GM23338 (cell line): ENCODE results near the gene HSBP1. TPM values are rescaled to one million over a fixed set of nuclear protein-coding genes. Genes with fewer than 3 reads are reported as not detected.

ENCODE experiments used
- ATAC-seq: fragments of 200-7000 bp; cut with Tn5 transposase; 3 replicates; pipeline ENCODE4 v1.9.1; 2020
- DNase-seq: peaks from one replicate; pipeline ENCODE4 v3.0.0-alpha.2; 2015; ENCODE audit warnings: low spot score
- H2AFZ ChIP-seq: fragments of 200-600 bp; sonication (generic); 2 replicates; pipeline ENCODE4 v1.8.0; 2016; ENCODE audit warnings: antibody characterized with exemption, mild to moderate bottlenecking, moderate library complexity
- H3F3A ChIP-seq: fragments of 200-600 bp; sonication (generic); replicated peaks from 2 replicates; pipeline ENCODE4 v1.8.0; 2017; ENCODE audit warnings: antibody characterized with exemption, mixed run types, low read depth
- H3K27ac ChIP-seq: fragments of 200-600 bp; sonication (generic); 2 replicates; pipeline ENCODE4 v1.6.1; 2016; ENCODE audit warnings: low read depth
- H3K27me3 ChIP-seq: fragments of 200-600 bp; sonication (generic); 2 replicates; pipeline ENCODE4 v1.8.0; 2016; ENCODE audit warnings: mild to moderate bottlenecking, mixed run types, moderate library complexity; ENCODE audit not compliant: insufficient read depth
- H3K36me3 ChIP-seq: fragments of 200-600 bp; sonication (generic); 2 replicates; pipeline ENCODE4 v1.8.0; 2016; ENCODE audit warnings: mild to moderate bottlenecking; ENCODE audit not compliant: insufficient read depth
- H3K4me1 ChIP-seq: fragments of 200-600 bp; sonication (generic); 2 replicates; pipeline ENCODE4 v1.8.0; 2016; ENCODE audit warnings: mild to moderate bottlenecking, moderate library complexity; ENCODE audit not compliant: insufficient read depth
- H3K4me2 ChIP-seq: fragments of 200-600 bp; sonication (generic); 2 replicates; pipeline ENCODE4 v1.7.1; 2017; ENCODE audit warnings: mixed run types
- H3K4me3 ChIP-seq: fragments of 200-600 bp; sonication (generic); 2 replicates; pipeline ENCODE4 v1.6.1; 2016; ENCODE audit warnings: mixed run types
- H3K79me2 ChIP-seq: fragments of 200-600 bp; sonication (generic); replicated peaks from 2 replicates; pipeline ENCODE4 v1.8.0; 2017; ENCODE audit warnings: mild to moderate bottlenecking; ENCODE audit not compliant: insufficient read depth
- H3K9me2 ChIP-seq: fragments of 200-600 bp; sonication (generic); 2 replicates; pipeline ENCODE4 v1.8.0; 2017; ENCODE audit not compliant: insufficient read depth
- H4K20me1 ChIP-seq: fragments of 200-600 bp; sonication (generic); replicated peaks from 2 replicates; pipeline ENCODE4 v1.8.0; 2017; ENCODE audit warnings: mild to moderate bottlenecking; ENCODE audit not compliant: insufficient read depth
- H3K27ac Mint-ChIP-seq: 2 replicates; pipeline ENCODE4 v1.8.0; 2020; ENCODE audit warnings: inconsistent platforms, mild to moderate bottlenecking, moderate library complexity, mixed read lengths
- H3K27me3 Mint-ChIP-seq: 3 replicates; pipeline ENCODE4 v1.8.0; 2022; ENCODE audit warnings: low read depth, mild to moderate bottlenecking, moderate library complexity, mixed read lengths, inconsistent platforms; ENCODE audit not compliant: insufficient read depth, poor library complexity
- H3K36me3 Mint-ChIP-seq: 3 replicates; pipeline ENCODE4 v1.8.0; 2021; ENCODE audit warnings: low read depth, mild to moderate bottlenecking, inconsistent platforms, moderate library complexity, mixed read lengths
- H3K4me1 Mint-ChIP-seq: 3 replicates; pipeline ENCODE4 v1.8.0; 2020; ENCODE audit warnings: mild to moderate bottlenecking, inconsistent platforms, mixed read lengths
- H3K4me3 Mint-ChIP-seq: 3 replicates; pipeline ENCODE4 v1.8.0; 2021; ENCODE audit warnings: moderate library complexity, mild to moderate bottlenecking, inconsistent platforms, mixed read lengths
- H3K9me3 Mint-ChIP-seq: 3 replicates; pipeline ENCODE4 v1.8.0; 2020; ENCODE audit warnings: moderate library complexity, mild to moderate bottlenecking, inconsistent platforms, mixed read lengths
- EZH2 ChIP-seq: fragments of 200-600 bp; sonication (generic); IDR thresholded peaks from one replicate; pipeline ENCODE4 v1.8.0; 2017; ENCODE audit warnings: antibody characterized with exemption, mild to moderate bottlenecking, low read depth; ENCODE audit not compliant: unreplicated experiment
- NANOG ChIP-seq: IDR thresholded peaks from 2 replicates; pipeline ENCODE4 v1.6.1; 2016; ENCODE audit warnings: antibody characterized with exemption, borderline replicate concordance
- POLR2AphosphoS5 ChIP-seq: IDR thresholded peaks from 2 replicates; pipeline ENCODE4 v1.6.1; 2016; ENCODE audit warnings: antibody characterized with exemption, low read depth
- STAT1 ChIP-seq: IDR thresholded peaks from one replicate; pipeline ENCODE4 v1.6.1; 2016; ENCODE audit warnings: antibody characterized with exemption; ENCODE audit not compliant: unreplicated experiment
- ZNF114 ChIP-seq: fragments of 250-450 bp; sonication (Bioruptor Pico); IDR thresholded peaks from 2 replicates; pipeline ENCODE4 v1.5.0; 2020; ENCODE audit warnings: mild to moderate bottlenecking, moderate library complexity
- polyA plus RNA-seq: library from polyadenylated mRNA; unstranded; fragments of >200 nt; fragmentation: Nextera tagmentation; extraction: Ambion mirVana; gene quantifications from 2 replicates; pipeline ENCODE4 v1.2.1, GENCODE V29; 2016
- total RNA-seq: library from RNA; depleted of rRNA; stranded (reverse); fragments of >200 nt; shearing (Covaris generic); gene quantifications from 2 replicates; pipeline ENCODE4 v1.2.3, GENCODE V29; 2014
- TF ChIP-seq, protein P1 (sequence below): IDR thresholded peaks from 2 replicates; pipeline ENCODE4 v1.6.1; 2016; ENCODE audit warnings: antibody characterized with exemption
- TF ChIP-seq, protein P2 (sequence below): fragments of 250-450 bp; sonication (Bioruptor Pico); IDR thresholded peaks from 2 replicates; pipeline ENCODE4 v1.5.0; 2020; ENCODE audit warnings: mild to moderate bottlenecking, moderate library complexity

Gene HSBP1
- total and polyA plus RNA-seq, 2 experiments from 2014 or later: 71.0 to 817 TPM

DNA sequence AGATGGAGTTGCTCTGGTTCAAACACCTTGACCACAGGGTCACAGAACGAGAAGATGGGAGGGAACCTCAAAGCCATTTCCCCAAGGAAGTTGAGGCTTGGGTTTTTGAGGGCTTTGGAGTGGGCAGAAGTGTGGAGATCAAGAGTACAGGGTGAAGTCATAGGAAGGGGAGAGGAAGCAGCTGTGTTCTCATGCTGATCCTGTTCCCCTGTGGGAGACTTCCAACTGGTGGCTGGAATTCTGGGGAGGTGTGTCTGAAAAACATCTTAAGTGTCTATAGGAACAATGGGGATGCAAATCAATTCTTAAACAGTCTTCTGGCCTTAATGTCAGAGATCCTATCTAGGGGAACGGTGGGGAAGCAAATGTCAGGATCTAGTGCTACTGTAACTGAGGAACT lies 38.8 kb upstream of the HSBP1 start:
- Mint-ChIP-seq H3K27me3 (peaks cover 8% of the 10 kb centered on the region), H3K27ac (peak overlapping the region; percentile 7; the same call in 1 of the 2 replicates), H3K9me3 (peaks cover 3% of the 10 kb centered on the region; the same call in 2 of the 3 replicates), H3K4me1 (peaks cover 35% of the 10 kb centered on the region), H3K4me3 (no peak overlapping the region), H3K36me3 (0 out of 3 replicates have a peak, but pooled peaks cover 3% of the 10 kb centered on the region)
- Histone ChIP-seq H3K9me2 (peaks cover 25% of the 10 kb centered on the region), H2AFZ (peak overlapping the region; percentile 15; the same call in 1 of the 2 replicates), H3K4me3 (no peak overlapping the region), H3K27ac (peak overlapping the region; percentile 51; the same call in 1 of the 2 replicates), H4K20me1 (no peaks in the 10 kb centered on the region), H3K4me2 (peak overlapping the region; percentile 47; the same call in 1 of the 2 replicates), H3K79me2 (no peaks in the 10 kb centered on the region), H3K36me3 (no peaks in the 10 kb centered on the region), H3F3A (no peaks in the 10 kb centered on the region), H3K27me3 (no peaks in the 10 kb centered on the region), H3K4me1 (peaks cover 18% of the 10 kb centered on the region)
- TF ChIP-seq STAT1 (no peak), ZNF114 (0 out of 2 replicates have a peak, but pooled peaks have one; percentile 41)
- no peak for DNase-seq
- ATAC-seq: no peak

DNA sequence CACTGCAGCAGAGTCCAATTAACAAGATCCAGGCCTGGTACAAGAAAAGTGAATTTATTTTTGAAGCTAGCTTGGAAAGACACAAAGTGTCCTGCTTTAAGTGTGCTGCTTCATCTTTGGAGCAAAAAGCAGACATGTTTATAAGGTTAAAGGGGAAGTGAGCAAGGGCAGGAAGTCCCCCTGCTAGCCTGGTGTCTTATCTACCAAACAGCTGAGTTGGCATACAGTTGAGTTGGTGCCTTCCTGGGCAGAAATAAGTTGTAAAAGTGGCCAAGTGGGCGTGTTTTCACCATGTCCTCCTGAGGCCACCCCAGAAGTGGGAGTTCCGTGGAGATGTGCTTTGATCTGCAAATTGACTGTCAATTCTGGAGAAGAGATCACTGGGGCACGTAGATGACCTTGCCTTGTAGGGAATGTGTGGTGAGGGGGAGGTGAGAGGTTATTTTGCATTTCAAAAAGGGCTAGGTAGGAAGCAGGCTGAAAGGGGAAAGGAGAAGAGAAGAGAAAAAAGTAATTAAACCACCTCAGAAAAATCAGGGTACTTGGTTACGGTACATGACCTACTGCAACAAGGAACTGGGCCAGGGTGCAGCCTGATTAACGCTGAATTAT lies 38.3 kb upstream of the HSBP1 start:
- Mint-ChIP-seq H3K27me3 (peaks cover 8% of the 10 kb centered on the region), H3K4me1 (peaks cover 35% of the 10 kb centered on the region), H3K27ac (peak overlapping the region; percentile 7), H3K4me3 (peak overlapping the region; percentile 0; the same call in 1 of the 3 replicates), H3K36me3 (0 out of 3 replicates have a peak, but pooled peaks cover 3% of the 10 kb centered on the region), H3K9me3 (peaks cover 3% of the 10 kb centered on the region; the same call in 2 of the 3 replicates)
- peak overlapping the region; percentile 47; the same call in 1 of the 2 replicates for H3K4me2 ChIP-seq
- TF ChIP-seq, protein P1, sequence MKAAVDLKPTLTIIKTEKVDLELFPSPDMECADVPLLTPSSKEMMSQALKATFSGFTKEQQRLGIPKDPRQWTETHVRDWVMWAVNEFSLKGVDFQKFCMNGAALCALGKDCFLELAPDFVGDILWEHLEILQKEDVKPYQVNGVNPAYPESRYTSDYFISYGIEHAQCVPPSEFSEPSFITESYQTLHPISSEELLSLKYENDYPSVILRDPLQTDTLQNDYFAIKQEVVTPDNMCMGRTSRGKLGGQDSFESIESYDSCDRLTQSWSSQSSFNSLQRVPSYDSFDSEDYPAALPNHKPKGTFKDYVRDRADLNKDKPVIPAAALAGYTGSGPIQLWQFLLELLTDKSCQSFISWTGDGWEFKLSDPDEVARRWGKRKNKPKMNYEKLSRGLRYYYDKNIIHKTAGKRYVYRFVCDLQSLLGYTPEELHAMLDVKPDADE: no peak
- TF ChIP-seq, protein P2, sequence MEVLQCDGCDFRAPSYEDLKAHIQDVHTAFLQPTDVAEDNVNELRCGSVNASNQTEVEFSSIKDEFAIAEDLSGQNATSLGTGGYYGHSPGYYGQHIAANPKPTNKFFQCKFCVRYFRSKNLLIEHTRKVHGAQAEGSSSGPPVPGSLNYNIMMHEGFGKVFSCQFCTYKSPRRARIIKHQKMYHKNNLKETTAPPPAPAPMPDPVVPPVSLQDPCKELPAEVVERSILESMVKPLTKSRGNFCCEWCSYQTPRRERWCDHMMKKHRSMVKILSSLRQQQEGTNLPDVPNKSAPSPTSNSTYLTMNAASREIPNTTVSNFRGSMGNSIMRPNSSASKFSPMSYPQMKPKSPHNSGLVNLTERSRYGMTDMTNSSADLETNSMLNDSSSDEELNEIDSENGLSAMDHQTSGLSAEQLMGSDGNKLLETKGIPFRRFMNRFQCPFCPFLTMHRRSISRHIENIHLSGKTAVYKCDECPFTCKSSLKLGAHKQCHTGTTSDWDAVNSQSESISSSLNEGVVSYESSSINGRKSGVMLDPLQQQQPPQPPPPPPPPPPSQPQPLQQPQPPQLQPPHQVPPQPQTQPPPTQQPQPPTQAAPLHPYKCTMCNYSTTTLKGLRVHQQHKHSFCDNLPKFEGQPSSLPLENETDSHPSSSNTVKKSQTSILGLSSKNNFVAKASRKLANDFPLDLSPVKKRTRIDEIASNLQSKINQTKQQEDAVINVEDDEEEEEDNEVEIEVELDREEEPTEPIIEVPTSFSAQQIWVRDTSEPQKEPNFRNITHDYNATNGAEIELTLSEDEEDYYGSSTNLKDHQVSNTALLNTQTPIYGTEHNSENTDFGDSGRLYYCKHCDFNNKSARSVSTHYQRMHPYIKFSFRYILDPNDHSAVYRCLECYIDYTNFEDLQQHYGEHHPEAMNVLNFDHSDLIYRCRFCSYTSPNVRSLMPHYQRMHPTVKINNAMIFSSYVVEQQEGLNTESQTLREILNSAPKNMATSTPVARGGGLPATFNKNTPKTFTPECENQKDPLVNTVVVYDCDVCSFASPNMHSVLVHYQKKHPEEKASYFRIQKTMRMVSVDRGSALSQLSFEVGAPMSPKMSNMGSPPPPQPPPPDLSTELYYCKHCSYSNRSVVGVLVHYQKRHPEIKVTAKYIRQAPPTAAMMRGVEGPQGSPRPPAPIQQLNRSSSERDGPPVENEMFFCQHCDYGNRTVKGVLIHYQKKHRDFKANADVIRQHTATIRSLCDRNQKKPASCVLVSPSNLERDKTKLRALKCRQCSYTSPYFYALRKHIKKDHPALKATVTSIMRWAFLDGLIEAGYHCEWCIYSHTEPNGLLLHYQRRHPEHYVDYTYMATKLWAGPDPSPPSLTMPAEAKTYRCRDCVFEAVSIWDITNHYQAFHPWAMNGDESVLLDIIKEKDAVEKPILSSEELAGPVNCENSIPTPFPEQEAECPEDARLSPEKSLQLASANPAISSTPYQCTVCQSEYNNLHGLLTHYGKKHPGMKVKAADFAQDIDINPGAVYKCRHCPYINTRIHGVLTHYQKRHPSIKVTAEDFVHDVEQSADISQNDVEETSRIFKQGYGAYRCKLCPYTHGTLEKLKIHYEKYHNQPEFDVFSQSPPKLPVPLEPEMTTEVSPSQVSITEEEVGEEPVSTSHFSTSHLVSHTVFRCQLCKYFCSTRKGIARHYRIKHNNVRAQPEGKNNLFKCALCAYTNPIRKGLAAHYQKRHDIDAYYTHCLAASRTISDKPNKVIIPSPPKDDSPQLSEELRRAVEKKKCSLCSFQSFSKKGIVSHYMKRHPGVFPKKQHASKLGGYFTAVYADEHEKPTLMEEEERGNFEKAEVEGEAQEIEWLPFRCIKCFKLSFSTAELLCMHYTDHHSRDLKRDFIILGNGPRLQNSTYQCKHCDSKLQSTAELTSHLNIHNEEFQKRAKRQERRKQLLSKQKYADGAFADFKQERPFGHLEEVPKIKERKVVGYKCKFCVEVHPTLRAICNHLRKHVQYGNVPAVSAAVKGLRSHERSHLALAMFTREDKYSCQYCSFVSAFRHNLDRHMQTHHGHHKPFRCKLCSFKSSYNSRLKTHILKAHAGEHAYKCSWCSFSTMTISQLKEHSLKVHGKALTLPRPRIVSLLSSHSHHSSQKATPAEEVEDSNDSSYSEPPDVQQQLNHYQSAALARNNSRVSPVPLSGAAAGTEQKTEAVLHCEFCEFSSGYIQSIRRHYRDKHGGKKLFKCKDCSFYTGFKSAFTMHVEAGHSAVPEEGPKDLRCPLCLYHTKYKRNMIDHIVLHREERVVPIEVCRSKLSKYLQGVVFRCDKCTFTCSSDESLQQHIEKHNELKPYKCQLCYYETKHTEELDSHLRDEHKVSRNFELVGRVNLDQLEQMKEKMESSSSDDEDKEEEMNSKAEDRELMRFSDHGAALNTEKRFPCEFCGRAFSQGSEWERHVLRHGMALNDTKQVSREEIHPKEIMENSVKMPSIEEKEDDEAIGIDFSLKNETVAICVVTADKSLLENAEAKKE: peak; percentile 72
- 0 out of 2 replicates have a peak, but pooled peaks have one; percentile 35 for TF ChIP-seq NANOG
- no peak for TF ChIP-seq POLR2AphosphoS5
- TF ChIP-seq ZNF114: no peak
- no peak for TF ChIP-seq EZH2
- H3K79me2 ChIP-seq: no peaks in the 10 kb centered on the region
- H2AFZ ChIP-seq: peak overlapping the region; percentile 15; the same call in 1 of the 2 replicates
- H4K20me1 ChIP-seq: no peaks in the 10 kb centered on the region
- peaks cover 18% of the 10 kb centered on the region for H3K4me1 ChIP-seq
- ATAC-seq (peak; percentile 86), DNase-seq (peak; percentile 30)
- peaks cover 27% of the 10 kb centered on the region for H3K9me2 ChIP-seq
- no peaks in the 10 kb centered on the region for H3F3A ChIP-seq
- no peaks in the 10 kb centered on the region for H3K36me3 ChIP-seq
- no peaks in the 10 kb centered on the region for H3K27me3 ChIP-seq
- peak overlapping the region; percentile 51; the same call in 1 of the 2 replicates for H3K27ac ChIP-seq
- H3K4me3 ChIP-seq: 0 out of 2 replicates have a peak overlapping the region, but pooled peaks have one; percentile 11
